Measurements from ENCODE around the gene PPDPF. TPM values are rescaled to one million over a fixed set of nuclear protein-coding genes. Genes with fewer than 3 reads are reported as not detected.

PPDPF gene
- total RNA-seq, 1 donor from 2014 or later: 251 TPM

DNA sequence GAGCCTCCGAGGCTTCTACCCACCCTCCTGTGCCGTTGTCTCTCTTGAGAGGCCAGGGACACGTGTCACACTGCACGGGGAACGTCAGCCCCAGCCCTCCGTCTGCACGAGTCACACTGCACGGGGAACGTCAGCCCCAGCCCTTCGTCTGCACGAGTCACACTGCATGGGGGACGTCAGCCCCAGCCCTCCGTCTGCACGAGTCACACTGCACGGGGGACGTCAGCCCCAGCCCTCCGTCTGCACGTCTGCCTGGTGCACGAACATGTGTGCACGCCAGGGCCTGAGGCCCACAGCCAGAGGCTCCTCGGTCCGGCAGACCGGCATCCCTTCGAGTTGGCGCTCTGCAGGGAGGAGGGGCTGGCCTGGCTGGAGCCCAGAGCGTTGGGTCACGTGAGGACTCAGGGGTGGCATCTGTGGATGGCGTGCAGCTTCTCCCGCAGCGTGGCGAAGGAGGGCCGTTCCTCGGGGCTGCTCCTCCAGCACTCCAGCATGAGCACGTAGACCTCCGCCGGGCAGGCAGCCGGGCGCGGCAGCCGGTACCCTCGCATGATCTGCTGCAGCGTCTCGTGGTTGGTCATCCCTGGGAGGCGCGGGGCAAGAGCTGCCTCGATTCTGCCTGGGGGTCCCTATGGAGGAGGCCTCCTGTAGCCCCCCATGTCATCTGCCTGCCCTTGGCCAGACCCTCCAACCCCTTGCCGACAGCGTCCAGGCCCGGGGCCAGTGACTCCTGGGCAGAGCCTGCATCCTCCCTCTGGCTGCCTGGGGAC, 20.0 kb downstream of the PPDPF start:
- Mint-ChIP-seq H3K36me3 (ENCODE audit: low read depth, unreplicated experiment) (peaks cover 2% of the 10 kb centered on the region), H3K9me3 (ENCODE audit: unreplicated experiment) (no peaks in the 10 kb centered on the region), H3K27ac (ENCODE audit: unreplicated experiment) (no peak overlapping the region), H3K27me3 (ENCODE audit: low read depth, unreplicated experiment) (peaks cover 4% of the 10 kb centered on the region), H3K4me1 (ENCODE audit: low read depth, unreplicated experiment) (peaks cover 3% of the 10 kb centered on the region), H3K4me3 (ENCODE audit: unreplicated experiment) (no peak overlapping the region)
- Histone ChIP-seq H3K9ac (ENCODE audit: low read length) (no peak overlapping the region), H3K36me3 (ENCODE audit: insufficient read depth, low read length) (no peaks in the 10 kb centered on the region), H3K4me3 (ENCODE audit: insufficient read depth, low read depth, low read length) (no peak overlapping the region), H3K27ac (ENCODE audit: low read depth, low read length) (no peak overlapping the region), H4K20me1 (ENCODE audit: insufficient read depth, low read length) (no peaks in the 10 kb centered on the region), H3K27me3 (ENCODE audit: insufficient read depth, low read length) (no peaks in the 10 kb centered on the region), H3K4me1 (ENCODE audit: insufficient read depth, low read length) (peaks cover 8% of the 10 kb centered on the region), H3K79me2 (ENCODE audit: insufficient read depth, low read length) (no peaks in the 10 kb centered on the region), H2AFZ (ENCODE audit: low read depth, low read length) (no peak overlapping the region), H3K9me3 (ENCODE audit: insufficient read depth, low read depth, low read length) (no peaks in the 10 kb centered on the region), H3K4me2 (ENCODE audit: low read length) (peak overlapping the region; percentile 5)
- no peak for FAIRE-seq
- DNase-seq (ENCODE audit: low read depth): no peak
- TF ChIP-seq, protein P1, sequence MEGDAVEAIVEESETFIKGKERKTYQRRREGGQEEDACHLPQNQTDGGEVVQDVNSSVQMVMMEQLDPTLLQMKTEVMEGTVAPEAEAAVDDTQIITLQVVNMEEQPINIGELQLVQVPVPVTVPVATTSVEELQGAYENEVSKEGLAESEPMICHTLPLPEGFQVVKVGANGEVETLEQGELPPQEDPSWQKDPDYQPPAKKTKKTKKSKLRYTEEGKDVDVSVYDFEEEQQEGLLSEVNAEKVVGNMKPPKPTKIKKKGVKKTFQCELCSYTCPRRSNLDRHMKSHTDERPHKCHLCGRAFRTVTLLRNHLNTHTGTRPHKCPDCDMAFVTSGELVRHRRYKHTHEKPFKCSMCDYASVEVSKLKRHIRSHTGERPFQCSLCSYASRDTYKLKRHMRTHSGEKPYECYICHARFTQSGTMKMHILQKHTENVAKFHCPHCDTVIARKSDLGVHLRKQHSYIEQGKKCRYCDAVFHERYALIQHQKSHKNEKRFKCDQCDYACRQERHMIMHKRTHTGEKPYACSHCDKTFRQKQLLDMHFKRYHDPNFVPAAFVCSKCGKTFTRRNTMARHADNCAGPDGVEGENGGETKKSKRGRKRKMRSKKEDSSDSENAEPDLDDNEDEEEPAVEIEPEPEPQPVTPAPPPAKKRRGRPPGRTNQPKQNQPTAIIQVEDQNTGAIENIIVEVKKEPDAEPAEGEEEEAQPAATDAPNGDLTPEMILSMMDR (IDR thresholded peaks at IDR 0.05; ENCODE audit: insufficient read depth, low read depth, low read length): no peak
- no peak for TF ChIP-seq EZH2 (IDR thresholded peaks at IDR 0.05; ENCODE audit: insufficient read depth, low read length)

DNA sequence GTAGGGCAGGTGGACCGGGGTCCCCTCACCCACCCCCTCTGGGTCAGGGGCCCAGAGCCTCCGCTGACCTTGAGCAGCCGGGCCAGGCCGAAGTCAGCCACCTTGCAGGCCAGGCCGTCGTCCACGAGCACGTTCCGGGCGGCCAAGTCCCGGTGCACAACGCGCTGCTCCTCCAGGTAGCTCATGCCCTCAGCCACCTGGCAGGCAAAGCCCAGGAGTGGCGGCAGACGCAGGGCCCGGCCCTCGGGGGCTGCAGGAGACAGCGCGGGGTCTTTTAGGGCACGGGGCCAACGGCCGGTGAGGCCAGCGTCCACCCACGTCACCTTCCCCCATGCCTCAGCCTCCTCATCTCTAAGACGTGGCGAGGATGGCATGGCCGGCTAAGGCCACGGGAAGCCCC, 20.8 kb downstream of the PPDPF start:
- Mint-ChIP-seq H3K27ac (ENCODE audit: unreplicated experiment) (no peak overlapping the region), H3K36me3 (ENCODE audit: low read depth, unreplicated experiment) (peaks cover 2% of the 10 kb centered on the region), H3K4me3 (ENCODE audit: unreplicated experiment) (no peak overlapping the region), H3K27me3 (ENCODE audit: low read depth, unreplicated experiment) (peaks cover 4% of the 10 kb centered on the region), H3K9me3 (ENCODE audit: unreplicated experiment) (no peaks in the 10 kb centered on the region), H3K4me1 (ENCODE audit: low read depth, unreplicated experiment) (peaks cover 3% of the 10 kb centered on the region)
- Histone ChIP-seq H3K9ac (ENCODE audit: low read length) (no peak overlapping the region), H3K27ac (ENCODE audit: low read depth, low read length) (no peak overlapping the region), H3K27me3 (ENCODE audit: insufficient read depth, low read length) (no peaks in the 10 kb centered on the region), H3K79me2 (ENCODE audit: insufficient read depth, low read length) (no peaks in the 10 kb centered on the region), H3K9me3 (ENCODE audit: insufficient read depth, low read depth, low read length) (no peaks in the 10 kb centered on the region), H3K4me3 (ENCODE audit: insufficient read depth, low read depth, low read length) (no peak overlapping the region), H4K20me1 (ENCODE audit: insufficient read depth, low read length) (no peaks in the 10 kb centered on the region), H3K36me3 (ENCODE audit: insufficient read depth, low read length) (no peaks in the 10 kb centered on the region), H2AFZ (ENCODE audit: low read depth, low read length) (no peak overlapping the region), H3K4me1 (ENCODE audit: insufficient read depth, low read length) (peaks cover 5% of the 10 kb centered on the region), H3K4me2 (ENCODE audit: low read length) (no peak overlapping the region)
- TF ChIP-seq EZH2 (IDR thresholded peaks at IDR 0.05; ENCODE audit: insufficient read depth, low read length): no peak
- TF ChIP-seq, protein P1 (IDR thresholded peaks at IDR 0.05; ENCODE audit: insufficient read depth, low read depth, low read length): no peak
- DNase-seq (ENCODE audit: low read depth): no peak
- FAIRE-seq: no peak

DNA sequence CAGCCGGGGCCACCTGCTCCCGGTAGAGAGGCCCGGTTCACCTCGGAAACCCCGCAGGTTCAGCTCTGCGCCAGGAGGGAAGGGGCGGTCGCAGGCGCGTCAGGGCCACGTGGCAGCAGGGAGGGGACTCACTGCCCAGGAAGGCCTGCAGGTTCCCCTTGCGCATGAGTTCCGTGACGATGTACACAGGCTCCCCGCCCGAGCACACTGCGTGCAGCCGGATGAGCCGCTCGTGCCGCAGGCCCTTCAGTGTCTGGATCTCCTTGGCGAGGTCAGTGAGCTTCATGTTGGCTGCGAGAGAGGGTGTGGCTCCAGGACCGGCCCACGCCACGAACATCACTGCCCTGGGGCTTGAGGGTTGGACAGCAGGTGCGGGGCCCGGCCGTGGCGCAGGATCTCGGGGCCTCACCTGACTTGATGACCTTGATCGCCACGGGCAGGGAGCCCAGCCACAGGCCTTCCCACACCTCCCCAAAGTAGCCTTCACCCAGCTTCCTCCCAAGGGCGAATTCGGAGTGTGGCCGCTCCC, 21.5 kb downstream of the PPDPF start:
- Mint-ChIP-seq H3K9me3 (ENCODE audit: unreplicated experiment) (no peaks in the 10 kb centered on the region), H3K36me3 (ENCODE audit: low read depth, unreplicated experiment) (peaks cover 2% of the 10 kb centered on the region), H3K27ac (ENCODE audit: unreplicated experiment) (no peak overlapping the region), H3K27me3 (ENCODE audit: low read depth, unreplicated experiment) (peaks cover 7% of the 10 kb centered on the region), H3K4me3 (ENCODE audit: unreplicated experiment) (no peak overlapping the region), H3K4me1 (ENCODE audit: low read depth, unreplicated experiment) (peaks cover 3% of the 10 kb centered on the region)
- Histone ChIP-seq H3K27me3 (ENCODE audit: insufficient read depth, low read length) (no peaks in the 10 kb centered on the region), H3K79me2 (ENCODE audit: insufficient read depth, low read length) (no peaks in the 10 kb centered on the region), H4K20me1 (ENCODE audit: insufficient read depth, low read length) (no peaks in the 10 kb centered on the region), H3K4me3 (ENCODE audit: insufficient read depth, low read depth, low read length) (no peak overlapping the region), H3K4me2 (ENCODE audit: low read length) (no peak overlapping the region), H2AFZ (ENCODE audit: low read depth, low read length) (no peak overlapping the region), H3K36me3 (ENCODE audit: insufficient read depth, low read length) (no peaks in the 10 kb centered on the region), H3K9me3 (ENCODE audit: insufficient read depth, low read depth, low read length) (no peaks in the 10 kb centered on the region), H3K4me1 (ENCODE audit: insufficient read depth, low read length) (peaks cover 5% of the 10 kb centered on the region), H3K27ac (ENCODE audit: low read depth, low read length) (no peak overlapping the region), H3K9ac (ENCODE audit: low read length) (no peak overlapping the region)
- FAIRE-seq (no peak), DNase-seq (ENCODE audit: low read depth) (no peak)
- TF ChIP-seq EZH2 (IDR thresholded peaks at IDR 0.05; ENCODE audit: insufficient read depth, low read length): no peak
- TF ChIP-seq, protein P1 (IDR thresholded peaks at IDR 0.05; ENCODE audit: insufficient read depth, low read depth, low read length): no peak

Measured in astrocyte (in vitro differentiated cells and primary cell).